Measurements from ENCODE around the gene KCNN2. TPM values are rescaled to one million over a fixed set of nuclear protein-coding genes. Genes with fewer than 3 reads are reported as not detected.

Gene KCNN2
- total RNA-seq, 1 experiment from 2014 or later, result not detected

DNA sequence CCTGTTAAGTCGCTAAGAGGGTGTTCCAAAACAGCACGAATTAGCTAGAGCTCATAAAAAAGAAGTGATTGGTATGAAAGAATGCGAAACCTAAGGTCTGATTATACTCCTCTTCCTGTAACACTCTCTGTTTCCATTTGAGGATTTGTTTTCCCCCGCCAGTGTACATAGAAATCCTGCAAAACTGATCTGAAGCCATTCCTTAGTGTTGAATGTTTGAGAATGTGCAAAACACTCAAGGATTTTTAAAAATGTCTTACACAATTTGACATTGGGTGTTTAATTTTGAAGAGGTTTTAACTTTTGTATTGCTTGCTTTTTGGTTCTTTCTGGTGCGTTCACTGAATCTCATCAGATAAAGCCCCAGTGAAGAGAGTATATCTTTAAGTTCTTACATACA lies 105.3 kb downstream of the KCNN2 start:
- no peak overlapping the region for H3K4me3 ChIP-seq (replicated peaks in 1 of 2; ENCODE audit: low read depth in 1 of 2, low read length in 2 of 2)
- no peaks in the 10 kb centered on the region for H3K36me3 ChIP-seq (ENCODE audit: control insufficient read depth in 1 of 2, insufficient read depth in 2 of 2, low read length in 2 of 2)
- H3K79me2 ChIP-seq (ENCODE audit: insufficient read depth, low read length), result no peaks in the 10 kb centered on the region
- ChIA-PET CTCF (interaction anchor here (1.3 kb wide), 1 partner anchor 20 kb away, joined by 3 read pairs; no protein-coding TSS in a partner anchor), POLR2A (no interaction called here), RAD21 (ENCODE audit: low non-redundant PET in 1 of 2, low total read pairs in 2 of 2, uncharacterized antibody in 2 of 2, unreplicated experiment in 2 of 2) (no interaction called here)
- no peaks in the 10 kb centered on the region for H3K9me3 ChIP-seq (ENCODE audit: control insufficient read depth in 1 of 2, insufficient read depth in 1 of 2, low read depth in 1 of 2, low read length in 2 of 2)
- no peak for DNase-seq (ENCODE audit: low read depth, low spot score)
- no peaks in the 10 kb centered on the region for H3K4me1 ChIP-seq (ENCODE audit: control insufficient read depth in 1 of 2, insufficient read depth in 2 of 2, low read length in 2 of 2)
- H3K27ac ChIP-seq (ENCODE audit: low read depth, low read length), result no peak overlapping the region
- no peaks in the 10 kb centered on the region for H4K20me1 ChIP-seq (ENCODE audit: insufficient read depth)
- TF ChIP-seq ATF3 (IDR thresholded peaks at IDR 0.05) (no peak), POLR2A (IDR thresholded peaks at IDR 0.05; ENCODE audit: borderline replicate concordance, extremely low read depth, insufficient read depth, insufficient read length) (no peak), POLR2AphosphoS5 (IDR thresholded peaks at IDR 0.05; ENCODE audit: low read depth, low read length) (no peak), CEBPB (IDR thresholded peaks at IDR 0.05; ENCODE audit: low read depth) (no peak), ZNF274 (IDR thresholded peaks at IDR 0.05; ENCODE audit: low read depth, low read length) (no peak), EZH2 (IDR thresholded peaks at IDR 0.05) (no peak), SP1 (IDR thresholded peaks at IDR 0.05; ENCODE audit: low read depth) (no peak), EGR1 (IDR thresholded peaks at IDR 0.05; ENCODE audit: low read depth) (no peak)
- no peak overlapping the region for H3K9ac ChIP-seq (ENCODE audit: low read length)
- BruUV-seq (replicated peaks), result no TSS peak
- H3K4me2 ChIP-seq (ENCODE audit: low read length), result no peak overlapping the region
- H3K27me3 ChIP-seq (ENCODE audit: insufficient read depth, low read length), result peaks cover 13% of the 10 kb centered on the region
- H3K9me2 ChIP-seq (ENCODE audit: insufficient read depth), result no peaks in the 10 kb centered on the region
- no peak for ATAC-seq
- intact Hi-C loops (cut with micrococcal nuclease), result no loop called here
- H2AFZ ChIP-seq (ENCODE audit: low read depth, low read length, poor library complexity, severe bottlenecking), result no peak overlapping the region

DNA sequence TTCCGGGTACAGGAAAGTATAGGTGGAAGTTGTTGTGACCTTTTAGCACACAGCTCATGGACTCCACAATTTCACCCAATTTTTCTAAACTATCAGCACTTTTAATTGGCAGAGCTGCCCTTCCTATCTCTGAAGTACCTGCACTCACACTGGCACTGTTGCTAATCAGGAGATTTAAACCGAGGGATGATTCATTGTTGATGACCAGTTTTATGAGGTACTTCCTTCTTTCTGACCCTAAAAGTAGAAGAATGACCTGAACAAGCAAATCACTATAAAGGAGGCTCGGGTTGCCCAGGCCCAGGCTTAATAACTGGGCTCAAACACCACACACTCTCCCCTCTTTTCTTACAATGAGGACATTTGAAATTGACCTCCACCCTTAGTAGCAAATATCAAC lies 105.9 kb downstream of the KCNN2 start:
- H3K27ac ChIP-seq (ENCODE audit: low read depth, low read length), result no peak overlapping the region
- H3K36me3 ChIP-seq (ENCODE audit: control insufficient read depth in 1 of 2, insufficient read depth in 2 of 2, low read length in 2 of 2), result no peaks in the 10 kb centered on the region
- DNase-seq (ENCODE audit: low read depth, low spot score), result no peak
- no peaks in the 10 kb centered on the region for H3K9me3 ChIP-seq (ENCODE audit: control insufficient read depth in 1 of 2, insufficient read depth in 1 of 2, low read depth in 1 of 2, low read length in 2 of 2)
- ATAC-seq, result no peak
- ChIA-PET RAD21 (ENCODE audit: low non-redundant PET in 1 of 2, low total read pairs in 2 of 2, uncharacterized antibody in 2 of 2, unreplicated experiment in 2 of 2) (no interaction called here), POLR2A (no interaction called here), CTCF (interaction anchor here (1.3 kb wide), 1 partner anchor 21 kb away, joined by 3 read pairs; no protein-coding TSS in a partner anchor)
- no peak overlapping the region for H2AFZ ChIP-seq (ENCODE audit: low read depth, low read length, poor library complexity, severe bottlenecking)
- no peaks in the 10 kb centered on the region for H3K79me2 ChIP-seq (ENCODE audit: insufficient read depth, low read length)
- no peaks in the 10 kb centered on the region for H4K20me1 ChIP-seq (ENCODE audit: insufficient read depth)
- peaks cover 13% of the 10 kb centered on the region for H3K27me3 ChIP-seq (ENCODE audit: insufficient read depth, low read length)
- H3K9ac ChIP-seq (ENCODE audit: low read length), result no peak overlapping the region
- H3K4me3 ChIP-seq (replicated peaks in 1 of 2; ENCODE audit: low read depth in 1 of 2, low read length in 2 of 2), result no peak overlapping the region
- BruUV-seq (replicated peaks), result no TSS peak
- no peaks in the 10 kb centered on the region for H3K4me1 ChIP-seq (ENCODE audit: control insufficient read depth in 1 of 2, insufficient read depth in 2 of 2, low read length in 2 of 2)
- TF ChIP-seq POLR2AphosphoS5 (IDR thresholded peaks at IDR 0.05; ENCODE audit: low read depth, low read length) (no peak), CEBPB (IDR thresholded peaks at IDR 0.05; ENCODE audit: low read depth) (no peak)
- H3K9me2 ChIP-seq (ENCODE audit: insufficient read depth), result no peaks in the 10 kb centered on the region
- intact Hi-C loops (cut with micrococcal nuclease), result no loop called here
- no peak overlapping the region for H3K4me2 ChIP-seq (ENCODE audit: low read length)
